RCC 7860 (cell line): ENCODE measurements around the gene CHCHD10.

Experiments
- DNase-seq: peaks from one replicate; pipeline ENCODE4 v3.0.0-alpha.2; 2015; ENCODE audit warnings: low spot score
- FAIRE-seq: peaks from 2 replicates; lab custom pipeline; 2012; peaks lifted over from hg19 to GRCh38; lab: Jason Lieb, UNC

CHCHD10 gene

GRCh38 chr22:23774114-23774921 is 6.5 kb upstream of the CHCHD10 start:
- DNase-seq = no peak
- FAIRE-seq = no peak

GRCh38 chr22:23773483-23774113 is 5.8 kb upstream of the CHCHD10 start:
- no peak for DNase-seq

GRCh38 chr22:23772649-23773473 is 5.1 kb upstream of the CHCHD10 start, which contains the start of gene MMP11:
TSS of gene MMP11 (plus strand) at chr22:23772849. CDS start at chr22:23772871, 22 bp downstream.
- DNase-seq (no peak), FAIRE-seq (no peak)

More at GRCh38 chr22:23773483-23774113, 5.8 kb upstream of the CHCHD10 start:
- no peak for FAIRE-seq

GRCh38 chr22:23772315-23772648 is 4.5 kb upstream of the CHCHD10 start:
- DNase-seq (no peak), FAIRE-seq (no peak)

GRCh38 chr22:23769321-23769965 is 1.7 kb upstream of the CHCHD10 start:
- DNase-seq (no peak), FAIRE-seq (no peak)

- DNase-seq (no peak), FAIRE-seq (no peak)
Observed at GRCh38 chr22:23767303-23767672, 484 bp downstream of the CHCHD10 start.

- DNase-seq (no peak), FAIRE-seq (no peak)
Observed at GRCh38 chr22:23764899-23765881, 2.6 kb downstream of the CHCHD10 start.

- DNase-seq = no peak
- no peak for FAIRE-seq
Observed at GRCh38 chr22:23763954-23764353, 3.8 kb downstream of the CHCHD10 start.

- DNase-seq = no peak
- FAIRE-seq = no peak
Observed at GRCh38 chr22:23763579-23763945, 4.2 kb downstream of the CHCHD10 start.

GRCh38 chr22:23762842-23763578 is 4.8 kb downstream of the CHCHD10 start, which contains the start of gene C22orf15:
TSS of gene C22orf15 (plus strand) at chr22:23762990. CDS start at chr22:23763307, 317 bp downstream.
- DNase-seq = no peak
- FAIRE-seq = no peak

GRCh38 chr22:23760056-23760455 is 7.7 kb downstream of the CHCHD10 start:
- FAIRE-seq (no peak), DNase-seq (no peak)

- DNase-seq (no peak), FAIRE-seq (no peak)
Observed at GRCh38 chr22:23759566-23759965, 8.2 kb downstream of the CHCHD10 start.

- DNase-seq (no peak), FAIRE-seq (no peak)
Observed at GRCh38 chr22:23756891-23757290, 10.9 kb downstream of the CHCHD10 start.

GRCh38 chr22:23755711-23756110 is 12.1 kb downstream of the CHCHD10 start:
- DNase-seq (no peak), FAIRE-seq (no peak)

GRCh38 chr22:23754980-23755636 is 12.7 kb downstream of the CHCHD10 start:
- FAIRE-seq = no peak

GRCh38 chr22:23754220-23754919 is 13.4 kb downstream of the CHCHD10 start, which contains the start of gene VPREB3:
TSS of gene VPREB3 (minus strand) at chr22:23754425. CDS start at chr22:23754363, 62 bp downstream.
- FAIRE-seq (no peak), DNase-seq (no peak)

More at GRCh38 chr22:23754980-23755636, 12.7 kb downstream of the CHCHD10 start:
- DNase-seq = no peak

GRCh38 chr22:23753385-23753784 is 14.4 kb downstream of the CHCHD10 start:
- FAIRE-seq (no peak), DNase-seq (no peak)

GRCh38 chr22:23752750-23753149 is 15.0 kb downstream of the CHCHD10 start:
- FAIRE-seq = no peak
- DNase-seq = no peak
